Stimulated activated CD8-positive, alpha-beta memory T cell treated with anti-CD3 and anti-CD28 coated beads, Interleukin-7, amount 100 ng/mL, for 4 hours (primary cell): ENCODE results near the gene ARFIP1.
"Not testable (repeated sequence)": the region's sequence is repeated elsewhere in the genome, so short reads cannot be mapped to it uniquely, and the experiment has no call there.

Source experiments
- DNase-seq, 2 donors: peaks; one replicate each; pipeline ENCODE4 v3.0.0-alpha.2; 2020; ENCODE audit warnings: low read depth in 2 of 2

Gene ARFIP1

DNA sequence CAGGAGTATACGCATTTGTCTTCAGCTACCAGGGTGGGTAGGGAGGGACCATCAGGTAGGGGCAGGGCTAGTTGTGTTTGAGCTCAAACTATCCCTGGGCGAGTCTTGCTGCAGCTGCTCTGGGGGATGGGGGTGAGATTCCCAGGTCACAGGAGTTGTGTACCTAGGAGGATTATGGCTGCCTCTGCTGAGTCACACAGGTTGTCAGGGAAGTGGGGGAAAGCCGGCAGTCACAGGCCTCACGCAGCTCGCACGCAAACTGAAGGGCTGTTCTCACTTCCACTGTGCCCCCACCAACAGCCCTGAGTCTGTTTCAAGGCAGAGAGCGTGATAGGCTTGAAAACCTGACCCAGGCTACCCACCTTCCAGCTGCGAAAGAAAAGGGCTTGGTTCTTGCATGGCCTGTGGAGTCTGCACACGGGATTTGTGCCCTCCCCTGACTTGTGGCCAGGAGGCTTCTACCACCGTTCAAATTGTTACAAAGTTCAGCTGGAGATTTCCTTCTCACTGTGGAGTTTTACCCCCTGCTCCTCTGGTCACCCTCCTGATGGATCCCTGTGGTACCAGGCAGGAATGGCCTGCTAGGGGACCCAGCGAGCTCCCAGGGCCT, 63.8 kb downstream of the ARFIP1 start:
- no peak for DNase-seq

DNA sequence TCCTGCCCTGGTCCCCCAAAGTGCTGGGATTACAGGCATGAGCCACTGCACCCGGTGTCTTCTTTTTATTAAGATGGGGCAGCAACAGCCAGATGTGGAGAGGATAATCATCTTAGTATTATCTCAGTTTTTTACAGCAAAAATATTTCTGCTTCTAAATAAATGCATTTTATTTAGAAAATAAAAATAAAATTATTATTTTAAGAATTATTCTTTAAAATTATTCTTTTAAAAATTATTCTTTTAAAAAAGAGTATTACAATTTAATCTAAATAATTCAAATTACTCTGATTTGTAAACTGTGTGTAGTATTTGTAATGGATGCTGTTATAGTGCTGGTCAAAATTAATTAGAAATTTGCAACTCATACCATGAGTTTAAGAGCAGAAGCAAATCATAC, 67.6 kb downstream of the ARFIP1 start:
- no peak for DNase-seq

DNA sequence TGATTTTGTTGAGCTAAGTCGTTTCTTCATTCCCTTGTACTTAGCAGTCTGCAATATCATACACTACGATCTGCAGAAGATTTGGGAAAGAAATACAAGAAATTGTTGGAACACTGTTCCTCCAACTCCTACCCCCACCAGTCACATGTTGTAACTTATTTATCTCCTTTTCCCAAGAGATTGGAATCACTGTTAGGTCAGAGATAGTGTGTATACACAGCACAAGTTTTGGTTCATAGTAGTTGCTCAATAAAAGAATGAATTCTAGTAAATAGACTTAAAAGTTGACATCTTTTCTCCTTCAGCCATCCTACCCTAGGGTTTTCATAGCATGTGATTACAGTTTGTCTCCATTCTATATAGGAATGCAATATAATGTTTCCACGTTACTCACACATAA, 68.8 kb downstream of the ARFIP1 start:
- no peak for DNase-seq

DNA sequence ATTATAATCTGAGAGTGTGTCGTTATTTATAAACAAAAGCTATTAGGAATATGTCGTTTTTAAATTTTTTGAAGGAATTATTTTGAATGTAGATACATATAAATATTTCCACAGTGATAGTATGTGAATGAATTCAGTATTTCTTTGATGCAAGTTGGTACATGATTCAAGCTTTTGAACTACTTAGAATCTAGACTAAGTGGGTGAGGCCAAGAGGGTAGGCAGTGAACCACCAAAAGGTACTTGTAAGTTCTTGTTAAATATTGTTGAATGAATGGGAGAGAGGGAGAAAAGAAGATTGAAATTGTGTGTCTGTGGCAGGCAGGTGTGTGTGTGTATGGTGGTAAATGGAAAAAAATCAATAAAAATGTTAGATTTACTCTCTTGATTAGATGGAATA, 69.6 kb downstream of the ARFIP1 start:
- DNase-seq, result no peak

DNA sequence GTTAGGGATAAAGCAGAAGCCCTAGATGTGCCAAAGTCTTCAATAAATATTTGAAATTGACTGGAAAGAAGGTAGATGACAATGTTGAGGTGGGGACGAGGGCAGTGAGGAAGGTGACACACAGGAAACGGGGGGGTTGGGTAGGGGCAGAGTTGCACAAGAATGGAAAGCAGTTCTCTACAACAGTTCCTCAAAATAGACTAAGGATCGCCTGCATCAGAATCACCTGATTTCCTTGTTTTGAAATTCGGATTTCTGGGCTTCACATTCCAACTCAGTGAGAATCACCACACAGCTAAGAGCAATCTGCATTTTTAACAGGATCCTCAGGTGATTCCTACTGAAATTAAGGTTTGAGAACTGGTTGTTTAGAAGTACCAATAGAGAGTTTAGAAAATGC, 70.6 kb downstream of the ARFIP1 start:
- peak; percentile 24 to 36 for DNase-seq

DNA sequence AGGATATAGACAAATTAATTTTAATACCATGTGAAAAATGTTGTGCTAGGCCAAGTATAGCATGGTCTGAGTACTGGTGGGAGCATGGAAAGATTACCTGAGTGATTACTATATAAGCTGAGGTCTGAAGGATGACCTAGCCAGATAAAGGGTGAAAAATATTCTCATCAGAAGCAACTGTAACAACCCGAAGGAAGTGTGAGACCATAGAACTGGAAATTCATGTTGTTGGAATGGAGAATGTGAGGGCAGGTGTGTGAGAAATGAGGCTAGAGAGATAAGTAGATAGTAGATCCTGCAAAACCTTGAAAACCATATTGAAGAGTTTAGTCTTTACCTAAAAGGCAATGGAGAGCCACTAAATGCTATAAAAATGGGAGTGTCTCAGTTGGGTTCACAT, 71.5 kb downstream of the ARFIP1 start:
- DNase-seq, result no peak

DNA sequence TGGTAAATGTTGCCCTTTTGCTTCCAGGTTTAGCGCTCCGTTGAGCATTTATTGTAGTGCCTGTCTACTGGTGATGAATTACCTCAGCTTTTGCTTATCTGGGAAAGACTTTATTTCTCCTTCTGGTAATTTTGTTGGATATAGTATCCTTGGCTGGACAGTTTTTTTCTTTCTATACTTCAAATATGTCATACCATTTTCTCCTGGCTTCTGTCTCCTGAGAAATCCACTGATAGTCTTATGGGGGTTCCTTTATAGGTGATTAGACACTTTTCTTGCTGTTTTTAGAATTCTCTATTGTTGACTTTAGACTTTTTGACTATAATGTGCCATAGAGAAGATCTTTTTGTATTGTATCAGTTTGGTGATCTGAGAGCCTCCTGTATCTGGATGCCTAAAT, 73.5 kb downstream of the ARFIP1 start:
- no peak for DNase-seq

DNA sequence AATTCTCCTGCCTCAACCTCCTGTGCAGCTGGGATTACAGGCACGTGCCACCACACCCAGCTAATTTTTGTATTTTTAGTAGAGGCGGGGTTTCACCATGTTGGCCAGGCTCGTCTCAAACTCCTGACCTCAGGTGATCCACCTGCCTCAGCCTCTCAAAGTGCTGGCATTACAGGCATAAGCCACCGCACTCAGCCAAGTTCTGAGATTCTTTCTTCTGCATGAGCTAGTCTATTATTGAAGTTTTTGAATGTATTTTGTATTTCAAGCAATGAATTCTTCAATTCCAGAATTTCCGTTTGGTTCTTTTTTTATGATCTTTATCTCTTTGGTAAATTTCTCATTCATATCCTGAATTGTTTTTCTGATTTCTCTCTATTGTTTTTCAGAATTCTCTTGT, 74.3 kb downstream of the ARFIP1 start:
- not testable (repeated sequence) for DNase-seq

DNA sequence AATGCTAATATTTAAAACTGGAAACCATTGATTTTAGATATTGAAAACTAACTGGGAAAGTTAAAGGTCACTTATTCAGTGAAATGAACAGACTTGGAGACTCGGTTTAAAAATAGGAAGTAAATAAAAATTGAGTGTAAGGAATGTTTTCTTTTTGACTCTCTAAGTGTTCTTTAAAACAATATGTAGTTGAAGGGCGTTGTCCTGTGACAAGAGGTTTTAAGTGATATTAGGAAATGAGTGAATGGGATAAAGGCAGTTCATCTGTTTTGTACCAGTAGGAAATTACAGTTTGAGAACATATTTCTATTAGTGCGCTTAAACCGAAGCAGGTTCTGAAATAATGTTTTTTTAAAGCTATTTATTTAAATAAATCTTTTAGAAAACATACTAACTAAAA, 77.2 kb downstream of the ARFIP1 start:
- DNase-seq, result no peak

DNA sequence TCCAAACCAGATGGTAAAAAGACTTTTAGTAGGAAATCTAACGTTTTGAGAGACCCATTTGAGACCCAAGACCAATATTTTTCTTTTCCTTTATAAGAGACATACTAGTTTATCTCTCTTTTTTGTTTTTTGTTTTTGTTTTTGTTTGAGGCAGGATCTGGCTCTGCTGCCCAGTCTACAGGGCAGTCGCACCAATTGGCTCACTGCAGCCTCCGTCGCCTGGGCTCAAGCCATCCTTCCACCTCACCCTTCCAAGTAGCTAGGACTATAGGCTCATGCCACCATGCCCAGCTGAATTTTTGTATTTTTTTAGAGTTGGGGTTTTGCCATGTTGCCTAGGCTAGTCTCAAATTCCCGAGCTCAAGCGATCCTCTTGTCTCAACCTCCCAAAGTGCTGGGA, 79.2 kb downstream of the ARFIP1 start:
- DNase-seq, result no peak

DNA sequence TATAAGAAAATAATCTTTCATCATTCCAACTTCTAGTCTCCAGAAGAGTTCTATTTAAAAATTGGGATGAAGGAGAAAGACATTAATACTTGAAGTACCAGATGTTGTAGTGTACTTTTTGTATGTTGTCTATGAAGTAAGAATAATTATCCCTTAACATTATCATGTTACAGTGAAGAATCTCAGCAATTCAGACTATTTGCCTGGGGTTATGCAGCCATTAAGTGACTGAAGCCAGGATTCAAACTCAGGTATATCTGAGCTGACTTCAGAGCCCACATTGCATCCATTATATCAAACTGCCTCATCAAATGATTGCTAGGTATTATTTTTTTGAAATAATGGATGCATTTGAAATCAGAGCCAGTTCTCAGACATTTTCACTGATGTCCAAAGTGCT, 80.3 kb downstream of the ARFIP1 start:
- no peak for DNase-seq

DNA sequence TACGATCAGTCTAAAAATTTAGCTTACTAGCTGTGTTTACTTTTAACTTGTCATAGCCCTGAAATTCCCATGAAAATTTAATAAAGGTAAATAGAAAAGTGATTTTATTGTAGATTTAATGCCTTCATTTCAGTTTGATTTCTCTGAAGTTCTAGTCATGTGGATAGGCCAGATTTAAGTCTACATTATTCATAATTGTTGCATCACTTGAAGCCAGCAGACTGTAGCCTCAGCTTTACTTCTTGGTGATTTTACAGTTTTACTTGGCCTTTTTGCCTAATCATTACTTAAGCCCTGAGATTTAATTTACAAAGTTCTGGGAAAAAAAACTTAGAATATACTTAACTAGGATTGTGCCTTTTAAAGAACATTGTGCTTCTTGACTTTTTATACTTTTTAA, 82.9 kb downstream of the ARFIP1 start:
- no peak for DNase-seq

DNA sequence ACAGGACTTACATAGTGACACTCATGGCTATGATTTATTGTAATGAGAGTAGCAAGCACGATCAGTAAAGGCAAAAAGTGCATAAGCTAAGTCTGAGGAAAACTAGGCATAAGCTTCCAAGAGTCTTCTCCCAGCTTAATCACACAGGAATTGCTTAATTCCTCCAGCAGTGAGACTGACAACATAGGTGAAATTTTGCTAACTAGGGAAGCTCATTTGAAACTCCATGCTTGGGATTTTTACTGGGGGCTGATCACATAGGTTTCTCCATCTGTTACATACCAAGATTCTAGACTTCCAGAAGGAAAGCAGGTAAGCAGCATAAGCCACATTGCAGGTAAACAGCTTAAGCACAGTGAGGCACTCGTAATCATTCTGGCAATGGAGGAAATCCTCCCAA, 84.6 kb downstream of the ARFIP1 start:
- no peak for DNase-seq

DNA sequence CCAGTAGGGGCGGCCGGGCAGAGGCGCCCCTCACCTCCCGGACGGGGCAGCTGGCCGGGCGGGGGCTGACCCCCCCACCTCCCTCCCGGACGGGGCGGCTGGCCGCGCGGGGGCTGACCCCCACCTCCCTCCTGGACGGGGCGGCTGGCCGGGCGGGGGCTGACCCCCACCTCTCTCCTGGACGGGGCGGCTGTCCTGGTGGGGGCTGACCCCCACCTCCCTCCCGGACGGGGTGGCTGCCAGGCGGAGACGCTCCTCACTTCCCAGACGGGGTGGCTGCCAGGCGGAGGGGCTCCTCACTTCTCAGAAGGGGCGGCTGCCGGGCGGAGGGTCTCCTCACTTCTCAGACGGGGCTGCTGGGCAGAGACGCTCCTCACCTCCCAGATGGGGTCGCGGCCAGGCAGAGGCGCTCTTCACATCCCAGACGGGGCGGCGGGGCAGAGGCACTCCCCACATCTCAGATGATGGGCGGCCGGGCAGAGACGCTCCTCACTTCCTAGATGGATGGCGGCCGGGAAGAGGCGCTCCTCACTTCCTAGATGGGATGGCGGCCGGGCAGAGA, 86.8 kb downstream of the ARFIP1 start:
- DNase-seq, result not testable (repeated sequence)

DNA sequence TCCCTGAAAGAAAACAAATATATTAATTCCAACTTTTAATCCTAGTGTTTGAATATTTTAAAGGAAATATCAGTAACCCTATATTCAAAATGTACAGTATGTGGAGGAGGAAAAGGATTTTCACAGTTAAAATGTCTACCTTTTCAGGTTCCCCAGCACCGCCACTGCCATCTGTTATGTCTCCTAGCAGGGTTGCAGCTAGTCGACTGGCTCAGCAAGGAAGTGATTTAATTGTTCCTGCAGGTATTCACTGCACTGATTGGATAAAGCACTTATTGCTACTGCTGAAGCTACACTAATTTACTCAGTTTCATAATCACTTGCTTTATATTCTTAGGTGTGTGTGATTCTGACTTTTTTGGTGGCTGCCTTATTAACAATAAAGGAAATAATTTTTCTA, 90.9 kb downstream of the ARFIP1 start:
- DNase-seq, result no peak

DNA sequence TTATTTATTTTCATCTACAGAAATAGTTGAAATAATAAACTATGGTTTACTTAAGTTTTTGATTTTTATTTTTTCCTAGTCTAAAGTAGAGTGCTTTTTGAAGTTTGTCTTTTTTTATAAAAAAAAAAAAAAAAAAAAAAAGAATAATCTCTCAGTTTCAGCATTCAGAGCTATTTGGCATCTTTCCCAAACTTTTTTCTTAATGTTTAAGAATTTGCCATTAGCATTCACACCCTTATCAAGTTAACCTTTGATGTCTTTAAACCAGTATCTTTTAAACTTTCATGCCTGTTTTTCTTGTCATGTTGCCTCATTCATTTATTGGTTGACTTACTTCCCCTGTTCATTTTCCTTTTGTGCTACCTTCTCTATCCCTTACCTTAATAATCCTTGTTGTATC, 95.5 kb downstream of the ARFIP1 start:
- no peak for DNase-seq

DNA sequence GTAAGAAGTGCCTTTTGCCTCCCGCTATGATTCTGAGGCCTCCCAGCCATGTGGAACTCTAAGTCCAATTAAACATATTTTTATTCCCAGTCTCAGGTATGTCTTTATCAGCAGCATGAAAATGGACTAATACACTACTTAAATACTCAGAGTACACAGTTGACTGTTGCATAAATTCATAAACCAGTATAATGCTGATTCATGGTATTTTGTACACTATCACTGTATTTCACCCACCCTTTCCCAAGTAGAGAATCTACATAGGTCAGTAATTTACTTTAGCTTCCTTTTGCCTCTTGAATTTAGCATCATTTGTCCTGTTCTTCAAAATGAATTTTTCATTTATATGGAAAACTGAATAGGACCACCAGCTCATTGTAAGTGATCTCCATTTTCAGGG, 98.1 kb downstream of the ARFIP1 start:
- DNase-seq, result no peak

DNA sequence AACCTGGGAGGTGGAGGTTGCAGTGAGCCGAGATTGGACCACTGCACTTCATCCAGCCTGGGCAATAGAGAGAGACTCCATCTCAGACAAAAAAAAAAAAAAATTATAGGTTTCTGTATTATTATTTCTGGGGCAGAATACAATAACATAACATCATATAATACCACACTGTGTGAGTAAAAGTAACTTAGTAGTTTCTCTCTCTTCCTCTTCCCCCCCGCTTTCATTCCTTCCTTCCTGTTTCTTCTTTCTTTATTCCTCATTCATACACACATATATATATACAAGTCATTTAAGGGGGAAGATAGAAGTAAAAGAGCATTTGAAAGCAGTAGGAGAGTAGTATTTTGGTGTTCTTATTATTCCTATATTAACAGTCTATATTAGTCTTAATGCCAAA, 100.5 kb downstream of the ARFIP1 start:
- no peak for DNase-seq

DNA sequence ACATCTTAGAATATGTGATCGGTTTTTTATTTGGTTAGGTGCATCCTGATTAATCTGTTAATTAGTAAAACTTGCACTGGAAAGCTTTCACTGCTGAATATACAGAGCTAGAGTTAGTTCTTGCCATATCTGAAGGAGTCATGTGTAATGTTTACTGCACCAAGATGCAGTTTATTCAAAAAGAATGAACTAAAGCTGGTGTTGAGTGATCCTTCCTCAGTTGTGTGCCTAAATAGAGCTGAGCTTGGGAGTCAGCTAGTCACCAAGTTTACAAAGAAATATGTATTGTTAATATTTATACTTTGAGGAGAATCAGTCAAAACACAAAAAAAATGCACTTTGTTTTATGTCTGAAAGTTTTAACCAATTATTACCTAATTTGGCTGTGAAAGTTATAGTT, 102.2 kb downstream of the ARFIP1 start:
- no peak for DNase-seq

DNA sequence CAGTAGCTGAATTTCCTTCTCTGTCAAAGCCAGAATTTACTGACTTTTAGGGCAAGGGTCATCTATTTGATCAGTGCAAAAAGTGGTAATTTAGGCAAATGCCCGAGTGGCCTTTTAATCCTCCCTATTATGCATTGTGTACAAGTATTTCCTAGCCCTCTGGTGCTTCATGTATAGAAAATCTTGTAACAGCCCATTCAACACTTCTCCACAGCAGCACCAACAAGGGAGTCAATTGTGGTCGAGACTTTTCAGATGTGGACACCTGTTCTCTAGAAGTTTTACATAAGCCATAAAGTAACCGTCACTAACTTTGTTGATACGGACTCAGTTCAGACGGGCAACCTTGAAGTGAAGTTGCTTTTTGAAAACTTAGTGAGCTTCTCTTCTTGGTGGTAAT, 105.4 kb downstream of the ARFIP1 start:
- no peak for DNase-seq

DNA sequence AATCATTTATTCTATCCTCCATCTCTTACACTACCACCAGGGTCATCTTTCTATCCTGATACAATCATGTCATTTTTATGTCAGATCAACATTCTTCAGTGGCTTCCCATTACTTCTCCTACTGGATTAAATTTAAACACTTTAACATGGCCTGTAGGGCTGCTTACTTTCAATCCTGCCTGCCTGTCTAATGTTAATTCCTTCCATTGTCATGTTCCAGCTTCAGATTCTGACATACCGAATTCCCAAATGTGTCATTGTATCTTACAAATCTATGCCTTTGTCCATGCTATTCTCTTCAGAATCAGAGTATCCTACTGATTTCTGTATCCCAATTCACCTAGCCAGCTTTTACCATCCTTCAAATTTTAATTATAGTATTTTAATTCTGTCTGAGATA, 106.4 kb downstream of the ARFIP1 start:
- no peak for DNase-seq

DNA sequence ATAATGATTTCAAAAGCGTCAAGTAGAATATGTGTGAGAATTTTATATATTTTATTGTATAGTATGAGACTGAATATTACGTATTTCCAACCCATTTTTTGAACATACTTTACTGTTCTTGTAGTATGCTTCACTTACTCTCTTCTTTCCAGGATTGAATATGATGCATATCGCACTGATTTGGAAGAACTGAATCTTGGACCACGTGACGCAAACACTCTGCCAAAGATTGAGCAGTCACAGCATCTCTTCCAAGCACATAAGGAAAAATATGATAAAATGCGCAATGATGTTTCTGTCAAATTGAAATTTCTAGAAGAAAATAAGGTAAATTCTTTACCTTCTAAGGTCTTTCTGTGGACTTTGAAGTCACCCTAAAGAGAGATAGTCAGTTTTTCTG, 108.2 kb downstream of the ARFIP1 start:
- no peak for DNase-seq

DNA sequence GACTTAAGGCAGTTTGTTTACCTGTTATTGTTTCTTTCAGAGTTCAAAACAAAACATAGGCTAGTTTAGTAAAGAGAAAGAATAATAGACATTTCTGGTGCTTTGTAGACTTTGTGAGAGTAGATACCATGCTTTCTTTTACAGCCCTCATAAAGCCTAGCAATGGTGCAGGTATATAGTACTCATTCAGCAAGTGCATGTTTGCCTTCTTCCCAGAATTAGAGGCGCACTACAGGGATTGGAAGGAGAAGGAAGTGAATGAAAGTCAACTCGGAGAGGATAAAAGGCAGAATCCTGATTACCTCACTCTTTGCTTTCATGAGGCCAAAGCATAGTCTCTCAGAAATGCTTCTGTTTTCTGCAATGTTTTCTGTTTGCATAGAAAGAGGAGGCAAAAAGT, 113.2 kb downstream of the ARFIP1 start:
- no peak for DNase-seq

DNA sequence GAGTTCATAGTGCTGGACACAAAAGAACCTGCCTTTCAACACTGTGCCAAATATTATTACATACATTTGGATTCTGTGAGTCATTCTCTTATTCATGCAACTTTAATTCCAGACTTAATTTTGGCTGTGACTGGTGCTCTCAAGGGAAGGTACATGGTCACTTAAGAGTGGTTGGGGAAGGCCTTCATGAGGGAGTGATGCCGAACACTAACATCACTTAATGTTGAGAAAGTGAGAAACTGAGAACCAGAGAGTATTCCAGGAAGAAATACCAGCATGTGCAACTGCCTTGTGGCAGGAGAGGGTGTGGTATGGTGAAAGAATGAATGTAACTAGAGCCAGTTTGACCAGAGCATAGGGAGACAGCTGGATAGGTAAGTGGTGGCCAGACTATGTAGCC, 114.9 kb downstream of the ARFIP1 start:
- no peak for DNase-seq
